TTC549 (cell line): ENCODE data around the gene SYT11.
"Not testable (repeated sequence)": the region's sequence is repeated elsewhere in the genome, so short reads cannot be mapped to it uniquely, and the experiment has no call there.

Source experiments
- FAIRE-seq: peaks from 2 replicates; lab custom pipeline; 2012; peaks lifted over from hg19 to GRCh38; lab: Jason Lieb, UNC

Gene SYT11

GRCh38 chr1:155860970-155861510 is 1.7 kb downstream of the SYT11 start:
- FAIRE-seq, result no peak

GRCh38 chr1:155861896-155862295 is 2.5 kb downstream of the SYT11 start:
- no peak for FAIRE-seq

- FAIRE-seq, result no peak
Observed at GRCh38 chr1:155864393-155864792, 5.0 kb downstream of the SYT11 start.

- no peak for FAIRE-seq
Observed at GRCh38 chr1:155867766-155868165, 8.4 kb downstream of the SYT11 start.

GRCh38 chr1:155871390-155871789 is 12.0 kb downstream of the SYT11 start:
- FAIRE-seq, result no peak

GRCh38 chr1:155872527-155872926 is 13.2 kb downstream of the SYT11 start:
- no peak for FAIRE-seq

GRCh38 chr1:155873860-155874259 is 14.5 kb downstream of the SYT11 start:
- no peak for FAIRE-seq

GRCh38 chr1:155877945-155878344 is 18.6 kb downstream of the SYT11 start:
- no peak for FAIRE-seq

GRCh38 chr1:155880251-155880650 is 20.9 kb downstream of the SYT11 start:
- no peak for FAIRE-seq

GRCh38 chr1:155880950-155881349 is 21.6 kb downstream of the SYT11 start:
- FAIRE-seq, result no peak

- no peak for FAIRE-seq
Observed at GRCh38 chr1:155882235-155882634, 22.9 kb downstream of the SYT11 start.

- no peak for FAIRE-seq
Observed at GRCh38 chr1:155882766-155883165, 23.4 kb downstream of the SYT11 start.

- FAIRE-seq, result no peak
Observed at GRCh38 chr1:155884031-155884960, 24.9 kb downstream of the SYT11 start.

- no peak for FAIRE-seq
Observed at GRCh38 chr1:155884982-155885381, 25.6 kb downstream of the SYT11 start.

GRCh38 chr1:155888481-155888880 is 29.1 kb downstream of the SYT11 start:
- no peak for FAIRE-seq

GRCh38 chr1:155889566-155889965 is 30.2 kb downstream of the SYT11 start:
- FAIRE-seq, result no peak

- no peak for FAIRE-seq
Observed at GRCh38 chr1:155890251-155890650, 30.9 kb downstream of the SYT11 start.

GRCh38 chr1:155892796-155893195 is 33.4 kb downstream of the SYT11 start:
- no peak for FAIRE-seq

GRCh38 chr1:155893389-155894142 is 34.2 kb downstream of the SYT11 start:
- FAIRE-seq, result no peak

GRCh38 chr1:155895617-155896016 is 36.2 kb downstream of the SYT11 start:
- not testable (repeated sequence) for FAIRE-seq

GRCh38 chr1:155896476-155896875 is 37.1 kb downstream of the SYT11 start:
- not testable (repeated sequence) for FAIRE-seq

GRCh38 chr1:155897746-155898145 is 38.4 kb downstream of the SYT11 start:
- FAIRE-seq, result no peak

GRCh38 chr1:155898888-155899287 is 39.5 kb downstream of the SYT11 start:
- peak; percentile 7 for FAIRE-seq
